Measurements from ENCODE around the gene AMN1. TPM values are rescaled to one million over a fixed set of nuclear protein-coding genes. Genes with fewer than 3 reads are reported as not detected.
"Not testable (repeated sequence)": the region's sequence is repeated elsewhere in the genome, so short reads cannot be mapped to it uniquely, and the experiment has no call there.

Gene AMN1
- total RNA-seq, 1 donor from 2014 or later, result 4.1 TPM

- no peak for ATAC-seq
These were observed 56.3 kb downstream of the AMN1 start for GRCh38 chr12:31672521-31672920.

GRCh38 chr12:31669582-31669981, 59.2 kb downstream of the AMN1 start:
- not testable (repeated sequence) for ATAC-seq

GRCh38 chr12:31669020-31669419, 59.8 kb downstream of the AMN1 start:
- ATAC-seq, result no peak

- no peak for ATAC-seq
These were observed 64.8 kb downstream of the AMN1 start for GRCh38 chr12:31664038-31664437.

GRCh38 chr12:31663576-31663975, 65.2 kb downstream of the AMN1 start:
- no peak for ATAC-seq

GRCh38 chr12:31662176-31662849, 66.5 kb downstream of the AMN1 start:
- no peak for ATAC-seq

GRCh38 chr12:31659087-31659942, 69.5 kb downstream of the AMN1 start, which contains the start of gene ETFBKMT:
TSS of gene ETFBKMT (plus strand) at chr12:31659688. CDS start at chr12:31661954, 2,266 bp downstream.
- peak; percentile 98 for ATAC-seq

- ATAC-seq, result no peak
These were observed 70.2 kb downstream of the AMN1 start for GRCh38 chr12:31658471-31659086.

GRCh38 chr12:31655792-31656191, 73.0 kb downstream of the AMN1 start:
- ATAC-seq, result no peak

- ATAC-seq, result no peak
These were observed 73.6 kb downstream of the AMN1 start for GRCh38 chr12:31655208-31655607.

- ATAC-seq, result no peak
These were observed 76.8 kb downstream of the AMN1 start for GRCh38 chr12:31651893-31652521.

- ATAC-seq, result peak; percentile 40
These were observed 77.9 kb downstream of the AMN1 start for GRCh38 chr12:31650918-31651317.

- ATAC-seq, result peak; percentile 71
These were observed 81.7 kb downstream of the AMN1 start for GRCh38 chr12:31647086-31647491.

- no peak for ATAC-seq
These were observed 82.9 kb downstream of the AMN1 start for GRCh38 chr12:31645924-31646323.

GRCh38 chr12:31644536-31644935, 84.3 kb downstream of the AMN1 start:
- ATAC-seq, result no peak

GRCh38 chr12:31641509-31642090, 87.2 kb downstream of the AMN1 start:
- ATAC-seq, result no peak

- no peak for ATAC-seq
These were observed 94.2 kb downstream of the AMN1 start for GRCh38 chr12:31634620-31635019.

GRCh38 chr12:31633464-31633863, 95.4 kb downstream of the AMN1 start:
- ATAC-seq, result no peak

- no peak for ATAC-seq
These were observed 97.0 kb downstream of the AMN1 start for GRCh38 chr12:31631809-31632208.

- ATAC-seq, result no peak
These were observed 97.6 kb downstream of the AMN1 start for GRCh38 chr12:31631023-31631724.
